Muscle of leg (tissue), 11 donors: Measurements from ENCODE around the gene USP6NL. TPM values are rescaled to one million over a fixed set of nuclear protein-coding genes. Genes with fewer than 3 reads are reported as not detected.

Experiments used
- DNase-seq: peaks from one replicate; pipeline ENCODE4 v3.0.0; 2013
- H3K27ac ChIP-seq: one replicate; pipeline ENCODE4 v1.5.1; 2013; ENCODE audit warnings: mild to moderate bottlenecking, low read length, control low read depth
- H3K27me3 ChIP-seq: one replicate; pipeline ENCODE4 v1.6.1; 2013; ENCODE audit warnings: low read length; ENCODE audit not compliant: control insufficient read depth, insufficient read depth
- H3K36me3 ChIP-seq: one replicate; pipeline ENCODE4 v1.6.1; 2013; ENCODE audit warnings: low read length; ENCODE audit not compliant: control insufficient read depth, insufficient read depth
- H3K4me1 ChIP-seq: one replicate; pipeline ENCODE4 v1.6.1; 2013; ENCODE audit warnings: low read length; ENCODE audit not compliant: control insufficient read depth, insufficient read depth
- H3K4me3 ChIP-seq: one replicate; pipeline ENCODE4 v1.5.1; 2013; ENCODE audit warnings: low read length, control low read depth
- H3K9me3 ChIP-seq: replicated peaks from 2 replicates; pipeline ENCODE4 v1.6.1; 2013; ENCODE audit warnings: low read depth, low read length; ENCODE audit not compliant: control insufficient read depth
- WGBS: methylation state at CpG from one replicate; pipeline ENCODE4 v1.1.5; 2013; ENCODE audit warnings: missing lambda C conversion rate; ENCODE audit not compliant: insufficient coverage; 5-methylcytosine and 5-hydroxymethylcytosine counted together
- polyA plus RNA-seq, 8 donors: library from polyadenylated mRNA; unstranded; fragments of 120-200 nt; gene quantifications; one replicate each; pipeline versions ENCODE4 v1.2.1 to v1.2.3, GENCODE V29; 2013; ENCODE audit warnings: inconsistent platforms in 1 of 8, low replicate concordance in 1 of 8; ENCODE audit not compliant: insufficient read length in 8 of 8, insufficient read depth in 1 of 8
- total RNA-seq: library from RNA; stranded (reverse); fragments of 120-200 nt; gene quantifications from one replicate; pipeline ENCODE4 v1.2.4, GENCODE V29; 2013

USP6NL gene
- total and polyA plus RNA-seq, 9 donors, result 7.3 to 12.0 (median 8.7) TPM

GRCh38 chr10:11493646-11494045 lies 117.8 kb downstream of the USP6NL start:
- no peak overlapping the region for H3K4me3 ChIP-seq
- no peaks in the 10 kb centered on the region for H3K4me1 ChIP-seq
- no peak for DNase-seq
- no peaks in the 10 kb centered on the region for H3K27me3 ChIP-seq
- peaks cover 2% of the 10 kb centered on the region for H3K9me3 ChIP-seq
- peaks cover 9% of the 10 kb centered on the region for H3K36me3 ChIP-seq
- 95% methylated on average over 6 of the region's 6 CpGs for WGBS
- no peak overlapping the region for H3K27ac ChIP-seq

- no peak overlapping the region for H3K27ac ChIP-seq
- H3K9me3 ChIP-seq, result peaks cover 2% of the 10 kb centered on the region
- peaks cover 9% of the 10 kb centered on the region for H3K36me3 ChIP-seq
- WGBS, result 57% methylated on average over 2 of the region's 2 CpGs
- no peak overlapping the region for H3K4me3 ChIP-seq
- no peak for DNase-seq
- no peaks in the 10 kb centered on the region for H3K27me3 ChIP-seq
- H3K4me1 ChIP-seq, result no peaks in the 10 kb centered on the region
These were observed 120.4 kb downstream of the USP6NL start for GRCh38 chr10:11491087-11491486.

DNA sequence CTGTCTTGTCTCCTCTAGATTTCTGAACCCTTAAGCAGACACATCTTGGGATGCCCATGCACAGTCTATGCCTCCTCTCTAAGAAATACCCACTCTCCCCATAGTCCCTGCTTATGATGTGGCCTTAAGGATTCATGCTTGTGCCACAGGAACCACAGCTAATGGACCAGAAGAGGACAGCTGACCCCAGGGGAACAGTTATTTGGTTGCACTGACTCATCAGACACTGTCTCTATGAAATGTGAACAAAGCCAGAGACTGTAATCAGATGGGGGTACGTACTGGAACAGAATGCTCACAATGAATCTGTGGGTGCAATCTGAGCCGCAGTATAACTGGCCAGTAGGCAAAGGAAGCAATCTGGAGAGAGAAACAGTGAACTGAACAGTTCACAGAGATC lies 121.9 kb downstream of the USP6NL start:
- Histone ChIP-seq H3K4me3 (no peak overlapping the region), H3K27me3 (no peaks in the 10 kb centered on the region), H3K36me3 (peaks cover 9% of the 10 kb centered on the region), H3K27ac (no peak overlapping the region), H3K4me1 (no peaks in the 10 kb centered on the region), H3K9me3 (peaks cover 2% of the 10 kb centered on the region)
- DNase-seq, result no peak
- 94% methylated on average over 2 of the region's 2 CpGs for WGBS

DNA sequence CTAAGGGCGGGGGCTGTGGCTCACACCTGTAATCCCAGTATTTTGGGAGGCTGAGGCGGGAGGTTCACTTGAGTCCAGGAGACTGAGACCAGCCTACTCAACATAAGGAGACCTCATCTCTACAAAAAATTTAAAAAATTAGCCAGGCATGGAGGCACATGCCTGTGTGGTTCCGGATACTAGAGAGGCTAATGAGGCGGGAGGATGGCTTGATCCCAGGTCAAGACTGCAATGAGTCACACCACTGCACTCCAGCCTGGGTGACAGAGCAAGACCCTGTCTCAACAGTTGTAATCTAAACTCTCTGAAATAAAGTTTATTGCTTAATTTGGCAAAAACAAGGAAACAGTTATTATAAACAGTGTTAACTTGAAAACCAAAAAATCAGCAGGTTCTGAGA lies 123.3 kb downstream of the USP6NL start:
- WGBS, result 80% methylated on average over 1 of the region's 4 CpGs
- H3K27ac ChIP-seq, result no peak overlapping the region
- no peaks in the 10 kb centered on the region for H3K4me1 ChIP-seq
- no peaks in the 10 kb centered on the region for H3K9me3 ChIP-seq
- H3K4me3 ChIP-seq, result no peak overlapping the region
- no peaks in the 10 kb centered on the region for H3K27me3 ChIP-seq
- DNase-seq, result no peak
- H3K36me3 ChIP-seq, result peaks cover 9% of the 10 kb centered on the region

GRCh38 chr10:11483201-11484148 lies 128.0 kb downstream of the USP6NL start:
- no peak for DNase-seq
- Histone ChIP-seq H3K9me3 (no peaks in the 10 kb centered on the region), H3K36me3 (no peaks in the 10 kb centered on the region), H3K27ac (no peak overlapping the region), H3K4me3 (no peak overlapping the region), H3K27me3 (no peaks in the 10 kb centered on the region), H3K4me1 (no peaks in the 10 kb centered on the region)
- WGBS, result no CpG with 5 or more reads among the region's 6 CpGs

DNA sequence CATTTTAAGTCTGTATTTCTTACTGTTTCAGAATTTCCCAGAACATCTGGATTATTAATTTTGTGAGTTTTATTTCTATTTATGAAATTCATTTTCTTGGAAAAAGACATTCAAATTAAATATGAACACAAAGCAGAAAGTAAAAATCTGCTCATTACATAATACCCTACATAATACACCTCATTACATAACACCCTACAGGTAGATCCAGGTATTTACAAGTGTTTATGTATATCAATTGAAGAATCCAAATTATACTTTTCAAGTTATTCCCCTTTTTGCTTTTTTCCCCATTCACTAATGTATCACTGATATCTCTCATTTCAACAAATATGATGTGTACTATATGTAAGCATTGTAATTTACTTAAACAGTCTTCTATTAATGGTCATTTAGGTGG lies 129.1 kb downstream of the USP6NL start:
- H3K36me3 ChIP-seq, result no peaks in the 10 kb centered on the region
- H3K27me3 ChIP-seq, result no peaks in the 10 kb centered on the region
- no peaks in the 10 kb centered on the region for H3K4me1 ChIP-seq
- H3K27ac ChIP-seq, result no peak overlapping the region
- no peak overlapping the region for H3K4me3 ChIP-seq
- no peak for DNase-seq
- H3K9me3 ChIP-seq, result no peaks in the 10 kb centered on the region

- H3K27ac ChIP-seq, result no peak overlapping the region
- 100% methylated on average over 2 of the region's 4 CpGs for WGBS
These were observed 130.8 kb downstream of the USP6NL start for GRCh38 chr10:11480687-11481086.

GRCh38 chr10:11479300-11479699 lies 132.2 kb downstream of the USP6NL start:
- H3K4me3 ChIP-seq, result no peak overlapping the region
- WGBS, result 83% methylated on average over 1 of the region's 7 CpGs
- H3K27me3 ChIP-seq, result no peaks in the 10 kb centered on the region
- peaks cover 3% of the 10 kb centered on the region for H3K36me3 ChIP-seq
- H3K27ac ChIP-seq, result no peak overlapping the region
- no peaks in the 10 kb centered on the region for H3K9me3 ChIP-seq
- no peak for DNase-seq
- H3K4me1 ChIP-seq, result no peaks in the 10 kb centered on the region

More at GRCh38 chr10:11480687-11481086, 130.8 kb downstream of the USP6NL start:
- Histone ChIP-seq H3K4me3 (no peak overlapping the region), H3K9me3 (no peaks in the 10 kb centered on the region), H3K4me1 (no peaks in the 10 kb centered on the region), H3K36me3 (peaks cover 3% of the 10 kb centered on the region), H3K27me3 (no peaks in the 10 kb centered on the region)
- no peak for DNase-seq

DNA sequence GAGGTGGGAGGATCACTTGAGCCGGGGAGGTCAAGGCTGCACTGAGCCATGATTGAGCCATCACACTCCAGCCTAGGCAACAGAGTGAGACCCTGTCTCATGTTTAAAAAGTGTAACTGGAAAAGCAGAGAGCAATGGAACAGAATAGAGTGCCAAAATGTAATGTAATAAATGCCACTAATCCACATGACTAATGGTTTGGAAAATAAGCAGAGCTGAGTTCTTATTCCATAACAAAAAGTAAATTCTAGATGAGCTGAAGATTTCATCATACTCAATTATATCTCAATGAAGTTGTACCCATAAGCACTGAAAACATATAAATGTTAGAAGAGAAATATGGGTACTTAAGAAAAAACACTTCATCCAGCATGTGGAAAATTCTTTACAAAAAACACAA lies 132.6 kb downstream of the USP6NL start:
- Histone ChIP-seq H3K36me3 (peaks cover 3% of the 10 kb centered on the region), H3K9me3 (no peaks in the 10 kb centered on the region), H3K27me3 (no peaks in the 10 kb centered on the region), H3K4me1 (no peaks in the 10 kb centered on the region), H3K27ac (no peak overlapping the region), H3K4me3 (no peak overlapping the region)
- no peak for DNase-seq
- WGBS, result 100% methylated on average over 1 of the region's 1 CpG

- DNase-seq, result no peak
- Histone ChIP-seq H3K36me3 (peaks cover 3% of the 10 kb centered on the region), H3K27ac (no peak overlapping the region), H3K4me1 (peaks cover 4% of the 10 kb centered on the region), H3K9me3 (no peaks in the 10 kb centered on the region), H3K4me3 (no peak overlapping the region), H3K27me3 (no peaks in the 10 kb centered on the region)
- WGBS, result no CpG with 5 or more reads among the region's 3 CpGs
These were observed 135.5 kb downstream of the USP6NL start for GRCh38 chr10:11475831-11476434.
